Left lung (tissue), 10 donors: ENCODE measurements around the gene CEBPA. TPM values are rescaled to one million over a fixed set of nuclear protein-coding genes. Genes with fewer than 3 reads are reported as not detected.

Experiments used
- ATAC-seq: fragments of 200-7000 bp; cut with Tn5 transposase; one replicate; pipeline ENCODE4 v1.9.1; 2020; ENCODE audit warnings: moderate library complexity
- DNase-seq, 4 donors: peaks; one replicate each; pipeline ENCODE4 v3.0.0-alpha.2; 2013 to 2020
- H3K27ac ChIP-seq, 2 donors: fragments of 200-600 bp; sonication (generic) in 1 of 2; one replicate each; pipeline versions ENCODE4 v1.5.0 to v1.8.0; 2020 to 2021
- H3K27me3 ChIP-seq, 2 donors: fragments of 200-600 bp; sonication (generic) in 1 of 2; one replicate each; pipeline versions ENCODE4 v1.5.0 to v1.8.0; 2020 to 2021
- H3K36me3 ChIP-seq, 2 donors: fragments of 200-600 bp; sonication (generic) in 1 of 2; one replicate each; pipeline versions ENCODE4 v1.5.0 to v1.8.0; 2020 to 2021
- H3K4me1 ChIP-seq, 2 donors: fragments of 200-600 bp; one replicate each; pipeline ENCODE4 v1.8.0; 2021
- H3K4me3 ChIP-seq, 2 donors: fragments of 200-600 bp; sonication (generic) in 1 of 2; one replicate each; pipeline versions ENCODE4 v1.5.0 to v1.8.0; 2020 to 2021; ENCODE audit warnings: mild to moderate bottlenecking in 1 of 2
- H3K9me3 ChIP-seq, 2 donors: fragments of 200-600 bp; sonication (generic) in 1 of 2; one replicate each; pipeline versions ENCODE4 v1.5.0 to v1.8.0; 2020 to 2021
- CTCF ChIP-seq, 2 donors: fragments of 200-600 bp; sonication (generic) in 1 of 2; IDR thresholded peaks; one replicate each; pipeline versions ENCODE4 v1.5.0 to v1.8.0; 2021; ENCODE audit warnings: antibody characterized with exemption in 2 of 2
- intact Hi-C, 2 donors: fragments of 100-400 bp; cut with DNase I; formaldehyde crosslinking; loops; one replicate each; pipeline versions ENCODE4 v1.11.2 to v1.14.2; 2022
- polyA plus RNA-seq, 6 donors: library from polyadenylated mRNA; unstranded; fragments of 120-200 nt; gene quantifications; one replicate each; pipeline ENCODE4 v1.2.1, GENCODE V29; 2013; ENCODE audit not compliant: insufficient read length in 6 of 6
- total RNA-seq, 2 donors: library from RNA; stranded (reverse); fragmentation: NEBNext Ultra II Directional; extraction: Animal tissue kit (Norgen Biotek cat#: 25700); gene quantifications; one replicate each; pipeline ENCODE4 v1.2.1, GENCODE V29; 2021
- donor health status: DM: no; HTN: yes; CAD: no.
- donor health status: DM: no; HTN: no; CAD: no.

The CEBPA gene
- total and polyA plus RNA-seq, 8 donors: 11.2 to 93.8 (median 16.5) TPM

DNA sequence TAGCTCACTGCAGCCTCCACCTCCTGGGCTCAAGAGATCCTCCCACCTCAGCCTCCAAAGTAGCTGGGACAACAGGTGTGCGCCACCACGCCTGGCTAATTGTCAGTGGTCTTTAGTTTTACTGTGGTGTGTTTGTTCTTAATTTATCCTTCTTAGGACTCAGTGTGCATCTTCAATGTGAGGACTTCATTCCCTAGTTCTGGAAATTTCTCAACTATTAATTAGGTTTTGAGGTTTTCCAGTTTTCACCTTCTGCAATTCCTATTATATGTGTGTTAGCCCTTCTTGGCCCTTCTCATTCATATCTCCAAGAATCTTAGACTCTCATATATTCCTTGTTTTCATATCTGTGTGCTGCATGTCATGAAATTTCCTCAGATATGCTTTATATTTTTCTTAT is 44.5 kb downstream of the CEBPA start:
- ATAC-seq: no peak
- Histone ChIP-seq H3K36me3 (no peaks in the 10 kb centered on the region), H3K4me1 (peaks cover 0 to 33% of the 10 kb centered on the region in 2 donors), H3K9me3 (peaks cover 0 to 3% of the 10 kb centered on the region in 2 donors), H3K4me3 (no peak overlapping the region), H3K27ac (no peak overlapping the region), H3K27me3 (peaks cover 0 to 20% of the 10 kb centered on the region in 2 donors)
- DNase-seq: peak in 1 of 4 donors; percentile 8
- intact Hi-C loops: no loop called here
- no peak for TF ChIP-seq CTCF (IDR thresholded peaks at IDR 0.05)

GRCh38 chr19:33256261-33256660 is 46.1 kb downstream of the CEBPA start:
- intact Hi-C loops: no loop called here
- Histone ChIP-seq H3K9me3 (peaks cover 0 to 3% of the 10 kb centered on the region in 2 donors), H3K27me3 (peaks cover 0 to 28% of the 10 kb centered on the region in 2 donors), H3K36me3 (no peaks in the 10 kb centered on the region), H3K27ac (no peak overlapping the region), H3K4me1 (peaks cover 0 to 30% of the 10 kb centered on the region in 2 donors), H3K4me3 (no peak overlapping the region)
- TF ChIP-seq CTCF (IDR thresholded peaks at IDR 0.05): no peak
- DNase-seq (no peak), ATAC-seq (no peak)

DNA sequence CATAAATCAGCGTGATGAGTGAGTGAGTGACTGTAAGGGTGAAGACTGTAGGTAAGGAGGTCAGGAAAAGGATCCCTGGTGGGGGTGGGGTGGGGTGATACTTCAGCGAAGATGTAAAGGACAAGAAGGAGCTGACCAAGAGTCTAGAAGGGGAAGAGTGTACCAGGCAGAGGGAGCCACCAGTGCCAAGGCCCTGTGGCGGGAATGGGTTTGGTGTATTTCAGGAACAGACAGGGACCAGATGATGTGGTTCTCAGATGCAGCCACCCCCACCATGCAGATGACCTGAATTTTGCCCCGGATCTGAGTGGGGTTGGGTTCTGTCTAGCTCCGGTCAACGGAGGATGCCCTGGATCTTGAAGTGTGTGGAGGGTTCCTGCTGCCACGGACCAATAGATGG is 46.6 kb downstream of the CEBPA start:
- ATAC-seq: no peak
- intact Hi-C loops: no loop called here

DNA sequence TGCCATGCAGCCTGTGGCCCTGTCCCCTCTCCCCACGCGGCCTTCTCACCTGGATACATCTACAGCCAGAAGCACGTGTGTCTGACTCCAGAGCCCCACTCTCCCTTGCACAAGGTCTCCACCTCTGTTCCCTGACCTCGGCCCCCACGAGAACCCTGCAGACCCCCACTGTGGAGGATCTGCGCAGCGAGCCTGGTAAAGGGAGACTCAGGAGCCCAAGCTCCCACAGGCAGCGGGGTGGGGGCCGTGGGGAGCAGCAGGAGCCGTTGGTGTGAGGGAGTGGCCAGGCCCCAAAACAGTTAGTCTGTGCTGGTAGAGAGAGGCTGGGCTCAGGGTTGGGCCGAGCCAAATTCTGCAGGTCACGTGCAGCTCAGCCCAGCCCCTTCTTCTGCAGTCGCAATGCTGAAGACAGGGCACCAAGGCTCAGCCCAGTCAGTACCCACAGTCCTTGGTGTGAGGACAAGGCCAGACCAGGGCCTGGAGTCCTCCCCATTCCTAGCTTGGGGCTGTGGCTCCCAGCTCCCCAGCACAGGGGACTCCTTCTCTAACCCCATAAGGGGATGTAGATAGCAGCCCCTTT is 48.0 kb downstream of the CEBPA start:
- H3K4me1 ChIP-seq: peaks cover 0 to 13% of the 10 kb centered on the region in 2 donors

More for the DNA sequence above, 46.6 kb downstream of the CEBPA start:
- peaks cover 0 to 33% of the 10 kb centered on the region in 2 donors for H3K27me3 ChIP-seq
- no peak overlapping the region for H3K27ac ChIP-seq
- H3K4me1 ChIP-seq: peaks cover 0 to 25% of the 10 kb centered on the region in 2 donors
- H3K4me3 ChIP-seq: no peak overlapping the region
- DNase-seq: no peak
- TF ChIP-seq CTCF (IDR thresholded peaks at IDR 0.05): no peak
- H3K9me3 ChIP-seq: peaks cover 0 to 3% of the 10 kb centered on the region in 2 donors
- H3K36me3 ChIP-seq: no peaks in the 10 kb centered on the region

More for the DNA sequence above, 48.0 kb downstream of the CEBPA start:
- DNase-seq (peak in 1 of 4 donors; percentile 54), ATAC-seq (no peak)
- no peaks in the 10 kb centered on the region for H3K36me3 ChIP-seq
- no peak overlapping the region for H3K4me3 ChIP-seq
- TF ChIP-seq CTCF (IDR thresholded peaks at IDR 0.05): no peak
- H3K9me3 ChIP-seq: peaks cover 0 to 3% of the 10 kb centered on the region in 2 donors
- no peak overlapping the region for H3K27ac ChIP-seq
- intact Hi-C loops: no loop called here
- peaks cover 0 to 33% of the 10 kb centered on the region in 2 donors for H3K27me3 ChIP-seq
